Breast epithelium (tissue), 3 donors: ENCODE data around the gene TNS3.

Experiments
- POLR2A ChIP-seq: fragments of 450-650 bp; IDR thresholded peaks from one replicate; pipeline ENCODE4 v1.6.1; 2016; ENCODE audit warnings: antibody characterized with exemption, mild to moderate bottlenecking, moderate library complexity
- POLR2AphosphoS5 ChIP-seq, 3 donors: sonication (generic); formaldehyde crosslinking; IDR thresholded peaks; one replicate each; pipeline ENCODE4 v1.6.1; 2017; ENCODE audit warnings: antibody characterized with exemption in 3 of 3
- TF ChIP-seq, protein P1 (sequence below), 3 donors: fragments of 450-650 bp; IDR thresholded peaks; one replicate each; pipeline ENCODE4 v1.5.1; 2016 to 2017; ENCODE audit warnings: antibody characterized with exemption in 3 of 3, mild to moderate bottlenecking in 3 of 3, moderate library complexity in 3 of 3

DNA sequence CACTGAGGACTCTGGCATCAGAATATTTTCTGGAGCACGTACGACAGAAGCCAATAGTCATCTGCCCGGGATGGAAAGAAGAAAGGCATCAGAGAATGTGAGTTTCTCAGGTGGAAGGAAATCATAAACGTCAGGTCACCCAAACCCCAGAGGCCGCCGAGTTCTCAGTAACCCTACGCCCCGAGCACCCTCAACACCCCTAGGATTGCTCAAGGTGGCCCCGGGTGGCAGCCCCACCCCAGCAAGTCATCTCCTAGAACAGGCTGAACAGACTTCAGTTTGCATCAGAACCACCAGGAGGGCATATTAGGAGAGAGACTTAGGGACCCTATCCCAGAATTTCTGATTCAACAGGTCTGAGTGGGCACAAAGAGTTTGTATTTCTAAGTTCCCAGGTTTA, 117.6 kb downstream of the TNS3 start:
- TF ChIP-seq, protein P1, sequence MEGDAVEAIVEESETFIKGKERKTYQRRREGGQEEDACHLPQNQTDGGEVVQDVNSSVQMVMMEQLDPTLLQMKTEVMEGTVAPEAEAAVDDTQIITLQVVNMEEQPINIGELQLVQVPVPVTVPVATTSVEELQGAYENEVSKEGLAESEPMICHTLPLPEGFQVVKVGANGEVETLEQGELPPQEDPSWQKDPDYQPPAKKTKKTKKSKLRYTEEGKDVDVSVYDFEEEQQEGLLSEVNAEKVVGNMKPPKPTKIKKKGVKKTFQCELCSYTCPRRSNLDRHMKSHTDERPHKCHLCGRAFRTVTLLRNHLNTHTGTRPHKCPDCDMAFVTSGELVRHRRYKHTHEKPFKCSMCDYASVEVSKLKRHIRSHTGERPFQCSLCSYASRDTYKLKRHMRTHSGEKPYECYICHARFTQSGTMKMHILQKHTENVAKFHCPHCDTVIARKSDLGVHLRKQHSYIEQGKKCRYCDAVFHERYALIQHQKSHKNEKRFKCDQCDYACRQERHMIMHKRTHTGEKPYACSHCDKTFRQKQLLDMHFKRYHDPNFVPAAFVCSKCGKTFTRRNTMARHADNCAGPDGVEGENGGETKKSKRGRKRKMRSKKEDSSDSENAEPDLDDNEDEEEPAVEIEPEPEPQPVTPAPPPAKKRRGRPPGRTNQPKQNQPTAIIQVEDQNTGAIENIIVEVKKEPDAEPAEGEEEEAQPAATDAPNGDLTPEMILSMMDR (IDR thresholded peaks at IDR 0.05), result no peak
- TF ChIP-seq POLR2AphosphoS5 (IDR thresholded peaks at IDR 0.05) (no peak), POLR2A (no peak)
